Transverse colon (tissue), 4 donors: ENCODE results near the gene MARCKSL1.

Experiments
- CTCF ChIP-seq, 5 experiments: fragments of 200-600 bp in 3 of 5; fragments of 450-650 bp in 2 of 5; sonication (generic) in 3 of 5; IDR thresholded peaks; 1 replicate in 2 of 5; 2 replicates in 3 of 5; pipeline ENCODE4 v1.5.1; 2016 to 2017; ENCODE audit warnings: antibody characterized with exemption in 5 of 5, inconsistent platforms in 3 of 5, mild to moderate bottlenecking in 2 of 5, moderate library complexity in 1 of 5
- POLR2A ChIP-seq: fragments of 450-650 bp; IDR thresholded peaks from one replicate; pipeline ENCODE4 v1.6.1; 2016; ENCODE audit warnings: antibody characterized with exemption, mild to moderate bottlenecking, moderate library complexity
- POLR2AphosphoS5 ChIP-seq, 3 donors: sonication (generic); formaldehyde crosslinking; IDR thresholded peaks; one replicate each; pipeline ENCODE4 v1.6.1; 2016; ENCODE audit warnings: antibody characterized with exemption in 3 of 3

DNA sequence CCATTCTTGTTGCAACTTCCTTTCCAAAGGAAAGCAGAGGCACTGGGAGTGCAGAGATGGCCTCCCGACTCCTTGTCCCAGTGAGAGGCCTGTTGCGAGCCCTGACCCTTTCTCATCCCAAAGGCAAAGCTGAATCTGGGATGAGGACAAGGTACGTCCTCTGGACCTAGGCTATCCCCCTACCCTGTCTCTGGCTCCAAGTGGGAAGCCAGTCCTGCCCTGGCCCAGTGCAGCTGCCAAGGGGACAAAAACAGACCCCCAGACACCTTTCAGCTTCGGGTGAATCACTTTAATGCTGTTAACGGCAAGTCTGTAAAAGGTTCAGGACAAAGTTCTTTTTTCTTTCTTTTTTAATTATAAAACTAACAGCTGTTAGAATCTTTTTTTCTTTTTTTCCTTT is 28.8 kb upstream of the MARCKSL1 start:
- TF ChIP-seq CTCF (IDR thresholded peaks at IDR 0.05) (no peak), POLR2AphosphoS5 (IDR thresholded peaks at IDR 0.05) (no peak), POLR2A (no peak)
